ENCODE measurements around the gene STAG1. TPM values are rescaled to one million over a fixed set of nuclear protein-coding genes. Genes with fewer than 3 reads are reported as not detected.
"Not testable (repeated sequence)": the region's sequence is repeated elsewhere in the genome, so short reads cannot be mapped to it uniquely, and the experiment has no call there.

Gene STAG1
- total RNA-seq, 1 experiment from 2014 or later = 34.6 TPM

- peaks cover 5% of the 10 kb centered on the region; the same call in 1 of the 2 replicates for H3K4me1 ChIP-seq (ENCODE audit: insufficient read depth, low read length)
- H2BK20ac ChIP-seq (ENCODE audit: low read depth, low read length, poor library complexity, severe bottlenecking) = no peak overlapping the region
- DNase-seq = no peak
- no peak overlapping the region for H3K56ac ChIP-seq (ENCODE audit: insufficient read length, low read depth, low read length)
- H3K79me1 ChIP-seq (ENCODE audit: insufficient read depth, low read depth, low read length, poor library complexity, severe bottlenecking) = no peaks in the 10 kb centered on the region
- no peaks in the 10 kb centered on the region for H3K9me3 ChIP-seq (ENCODE audit: control insufficient read depth, low read depth, low read length)
- Mint-ChIP-seq H3K36me3 (ENCODE audit: insufficient read depth in 1 of 3, low read depth in 3 of 3) (no peaks in the 10 kb centered on the region; a peak in 1 of 7 replicates), H3K4me1 (peaks cover 46 to 47% of the 10 kb centered on the region in 2 experiments), H3K9me3 (no peaks in the 10 kb centered on the region), H3K27me3 (ENCODE audit: low read depth) (no peaks in the 10 kb centered on the region), H3K4me3 (peak overlapping the region; percentile 75 to 95), H3K27ac (peak overlapping the region; percentile 98 to 100 (median 99))
- peak overlapping the region; percentile 95 for H3K4me2 ChIP-seq (ENCODE audit: insufficient read depth, insufficient read length, low read length)
- no peak overlapping the region for H2BK12ac ChIP-seq (ENCODE audit: insufficient read length, low read depth, low read length)
- no peak overlapping the region for H4K91ac ChIP-seq (ENCODE audit: insufficient read length, low read depth, low read length)
- H3K4ac ChIP-seq (ENCODE audit: low read depth, low read length) = no peak overlapping the region
- no peak for TF ChIP-seq CTCF (conservative IDR thresholded peaks at IDR 0.05)
- no CpG with 5 or more reads among the region's 8 CpGs for WGBS (ENCODE audit: extremely low coverage, insufficient read length, low lambda C conversion rate)
- no peak overlapping the region for H2BK15ac ChIP-seq (ENCODE audit: low read depth, low read length)
- H3T11ph ChIP-seq (ENCODE audit: low read length) = no peak overlapping the region
- no peak overlapping the region for H3K18ac ChIP-seq (ENCODE audit: insufficient read length, low read depth, low read length)
- no peaks in the 10 kb centered on the region for H4K20me1 ChIP-seq (ENCODE audit: control insufficient read depth, insufficient read depth, insufficient read length)
- H3K23me2 ChIP-seq (ENCODE audit: insufficient read length, low read depth, low read length, poor library complexity, severe bottlenecking) = peaks cover 12% of the 10 kb centered on the region
- no peak overlapping the region for H3K27ac ChIP-seq (ENCODE audit: insufficient read length, low read depth, low read length)
- H3K14ac ChIP-seq (ENCODE audit: insufficient read depth, low read length) = no peak overlapping the region
- peak overlapping the region; percentile 7 for H3K9ac ChIP-seq (ENCODE audit: extremely low read depth, insufficient read length, low read length)
- no peak overlapping the region for H3K23ac ChIP-seq (ENCODE audit: insufficient read length, low read depth, low read length)
- H2BK5ac ChIP-seq (ENCODE audit: insufficient read length, low read length) = no peak overlapping the region
- H3K27me3 ChIP-seq (ENCODE audit: insufficient read depth, low read length) = no peaks in the 10 kb centered on the region
- no peak overlapping the region for H4K8ac ChIP-seq (replicated peaks; ENCODE audit: insufficient read length, low read depth, low read length)
- no peak overlapping the region for H2BK120ac ChIP-seq (ENCODE audit: low read depth, low read length, poor library complexity, severe bottlenecking)
- H2AFZ ChIP-seq (ENCODE audit: low read length) = no peak overlapping the region
- peaks cover 25% of the 10 kb centered on the region; the same call in 1 of the 2 replicates for H3K79me2 ChIP-seq (ENCODE audit: insufficient read depth, low read length)
- H4K5ac ChIP-seq (ENCODE audit: insufficient read length, low read depth, low read length) = no peak overlapping the region
- H2AK5ac ChIP-seq (ENCODE audit: insufficient read length, low read length) = no peak overlapping the region
These were observed 1.8 kb downstream of the STAG1 start for GRCh38 chr3:136750209-136750896.

- not testable (repeated sequence) for H3K9ac ChIP-seq (ENCODE audit: extremely low read depth, insufficient read length, low read length); H2AFZ ChIP-seq (ENCODE audit: low read length); H3T11ph ChIP-seq (ENCODE audit: low read length); H3K14ac ChIP-seq (ENCODE audit: insufficient read depth, low read length); H2BK12ac ChIP-seq (ENCODE audit: insufficient read length, low read depth, low read length); H3K4me2 ChIP-seq (ENCODE audit: insufficient read depth, insufficient read length, low read length); H3K79me1 ChIP-seq (ENCODE audit: insufficient read depth, low read depth, low read length, poor library complexity, severe bottlenecking); H2BK15ac ChIP-seq (ENCODE audit: low read depth, low read length); H4K8ac ChIP-seq (replicated peaks; ENCODE audit: insufficient read length, low read depth, low read length); H2BK120ac ChIP-seq (ENCODE audit: low read depth, low read length, poor library complexity, severe bottlenecking); H3K56ac ChIP-seq (ENCODE audit: insufficient read length, low read depth, low read length); H3K9me3 ChIP-seq (ENCODE audit: control insufficient read depth, low read depth, low read length); H2AK5ac ChIP-seq (ENCODE audit: insufficient read length, low read length); H3K4ac ChIP-seq (ENCODE audit: low read depth, low read length); H3K18ac ChIP-seq (ENCODE audit: insufficient read length, low read depth, low read length); H3K4me1 ChIP-seq (ENCODE audit: insufficient read depth, low read length); H4K5ac ChIP-seq (ENCODE audit: insufficient read length, low read depth, low read length); H3K27me3 ChIP-seq (ENCODE audit: insufficient read depth, low read length); H3K27ac ChIP-seq (ENCODE audit: insufficient read length, low read depth, low read length); H2BK20ac ChIP-seq (ENCODE audit: low read depth, low read length, poor library complexity, severe bottlenecking); H2BK5ac ChIP-seq (ENCODE audit: insufficient read length, low read length); H4K20me1 ChIP-seq (ENCODE audit: control insufficient read depth, insufficient read depth, insufficient read length); DNase-seq; H3K27me3 Mint-ChIP-seq (ENCODE audit: low read depth); H3K23ac ChIP-seq (ENCODE audit: insufficient read length, low read depth, low read length); H3K36me3 Mint-ChIP-seq (ENCODE audit: insufficient read depth in 1 of 3, low read depth in 3 of 3); H3K9me3 Mint-ChIP-seq
- no CpG with 5 or more reads among the region's 6 CpGs for WGBS (ENCODE audit: extremely low coverage, insufficient read length, low lambda C conversion rate)
- peak overlapping the region; percentile 50 to 93 (median 66); a peak in 4 of 7 replicates for H3K27ac Mint-ChIP-seq
- peaks cover 27% of the 10 kb centered on the region; the same call in 1 of the 2 replicates for H3K79me2 ChIP-seq (ENCODE audit: insufficient read depth, low read length)
- peaks cover 12% of the 10 kb centered on the region for H3K23me2 ChIP-seq (ENCODE audit: insufficient read length, low read depth, low read length, poor library complexity, severe bottlenecking)
- peak overlapping the region in 1 of 2 experiments; percentile 68; a peak in 4 of 5 replicates for H3K4me3 Mint-ChIP-seq
- peaks cover 43 to 45% of the 10 kb centered on the region in 2 experiments for H3K4me1 Mint-ChIP-seq
- H4K91ac ChIP-seq (ENCODE audit: insufficient read length, low read depth, low read length) = peak overlapping the region; percentile 72
These were observed 2.6 kb downstream of the STAG1 start for GRCh38 chr3:136749602-136750001.

Data from H9 (cell line).